ENCODE measurements around the gene BASP1. TPM values are rescaled to one million over a fixed set of nuclear protein-coding genes. Genes with fewer than 3 reads are reported as not detected.

Gene BASP1
- total RNA-seq, 1 experiment from 2014 or later = 0.34 TPM

DNA sequence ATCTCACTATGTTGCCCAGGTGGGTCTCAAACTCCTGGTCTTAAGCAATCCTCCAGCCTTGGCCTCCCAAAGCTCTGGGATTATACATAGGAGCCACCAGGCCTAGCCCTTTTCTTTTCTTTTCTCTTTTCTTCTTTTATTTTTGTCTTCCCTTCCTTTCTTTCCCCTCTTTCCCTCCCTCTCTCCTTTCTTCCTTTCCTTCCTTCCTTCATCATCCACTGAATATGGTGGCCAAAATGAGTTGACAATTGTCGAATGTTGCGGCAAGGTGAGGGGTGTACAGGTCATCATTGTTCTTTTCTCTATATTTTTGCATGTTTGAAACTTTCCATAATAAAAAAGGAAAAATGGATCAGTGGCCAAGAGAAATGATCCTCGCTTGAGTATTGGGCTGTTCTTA, 32.1 kb upstream of the BASP1 start:
- ATAC-seq = no peak
- no peaks in the 10 kb centered on the region for H3K9me3 ChIP-seq (ENCODE audit: control insufficient read depth in 1 of 2, insufficient read depth in 1 of 2, low read depth in 1 of 2, low read length in 2 of 2)

DNA sequence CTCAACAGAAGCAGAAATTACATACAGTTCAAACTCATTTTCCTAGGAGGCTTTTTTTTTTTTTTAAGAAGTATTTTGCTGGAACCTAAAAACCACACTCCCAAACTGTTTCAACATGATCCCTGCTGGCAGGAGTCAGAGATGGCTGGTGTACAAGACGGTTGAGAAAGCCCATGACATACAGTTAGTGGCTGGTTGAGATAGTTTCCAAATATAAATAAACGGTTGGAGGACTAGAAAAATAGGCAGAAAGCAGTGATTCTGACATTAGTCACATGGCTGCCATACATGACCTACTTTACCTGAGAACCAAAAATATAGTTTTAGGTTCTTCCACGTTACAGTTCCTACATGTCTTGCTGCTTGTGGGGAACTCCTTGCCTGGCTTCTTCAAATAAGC, 31.7 kb upstream of the BASP1 start:
- intact Hi-C loops (cut with micrococcal nuclease) = no loop called here
- no peaks in the 10 kb centered on the region for H3K9me3 ChIP-seq (ENCODE audit: control insufficient read depth in 1 of 2, insufficient read depth in 1 of 2, low read depth in 1 of 2, low read length in 2 of 2)
- ChIA-PET CTCF (no interaction called here), POLR2A (no interaction called here), RAD21 (ENCODE audit: low non-redundant PET in 1 of 2, low total read pairs in 2 of 2, uncharacterized antibody in 2 of 2, unreplicated experiment in 2 of 2) (no interaction called here)
- no peaks in the 10 kb centered on the region for H3K36me3 ChIP-seq (ENCODE audit: control insufficient read depth in 1 of 2, insufficient read depth in 2 of 2, low read length in 2 of 2)
- H3K9ac ChIP-seq (ENCODE audit: low read length) = no peak overlapping the region
- no peak overlapping the region for H3K27ac ChIP-seq (ENCODE audit: low read depth, low read length)
- BruUV-seq (replicated peaks) = no TSS peak
- TF ChIP-seq POLR2AphosphoS5 (IDR thresholded peaks at IDR 0.05; ENCODE audit: low read depth, low read length) (no peak), SIN3A (IDR thresholded peaks at IDR 0.05; ENCODE audit: low read depth) (no peak), FOSL1 (IDR thresholded peaks at IDR 0.05; ENCODE audit: low read depth) (no peak), YY1 (IDR thresholded peaks at IDR 0.05; ENCODE audit: extremely low read depth, insufficient replicate concordance, low read depth, low read length) (no peak), RAD21 (IDR thresholded peaks at IDR 0.05; ENCODE audit: low read depth) (no peak), EZH2phosphoT487 (IDR thresholded peaks at IDR 0.05; ENCODE audit: borderline replicate concordance) (no peak), ELF1 (IDR thresholded peaks at IDR 0.05; ENCODE audit: borderline replicate concordance, low read depth) (no peak), CEBPB (IDR thresholded peaks at IDR 0.05; ENCODE audit: low read depth) (no peak), EZH2 (IDR thresholded peaks at IDR 0.05) (no peak), POLR2A (IDR thresholded peaks at IDR 0.05; ENCODE audit: borderline replicate concordance, extremely low read depth, insufficient read depth, insufficient read length) (no peak)
- H3K4me3 ChIP-seq (replicated peaks in 1 of 2; ENCODE audit: low read depth in 1 of 2, low read length in 2 of 2) = no peak overlapping the region
- H2AFZ ChIP-seq (ENCODE audit: low read depth, low read length, poor library complexity, severe bottlenecking) = no peak overlapping the region
- H4K20me1 ChIP-seq (ENCODE audit: insufficient read depth) = no peaks in the 10 kb centered on the region
- H3K9me2 ChIP-seq (ENCODE audit: insufficient read depth) = no peaks in the 10 kb centered on the region
- H3K79me2 ChIP-seq (ENCODE audit: insufficient read depth, low read length) = no peaks in the 10 kb centered on the region
- peaks cover 4 to 24% of the 10 kb centered on the region in 2 experiments for H3K4me1 ChIP-seq (ENCODE audit: control insufficient read depth in 1 of 2, insufficient read depth in 2 of 2, low read length in 2 of 2)
- no peak for ATAC-seq
- no peak overlapping the region for H3K4me2 ChIP-seq (ENCODE audit: low read length)
- no peak for DNase-seq (ENCODE audit: low read depth, low spot score)
- H3K27me3 ChIP-seq (ENCODE audit: insufficient read depth, low read length) = no peaks in the 10 kb centered on the region

More for the DNA sequence above, 32.1 kb upstream of the BASP1 start:
- no peak for TF ChIP-seq CBX3 (IDR thresholded peaks at IDR 0.05; ENCODE audit: low read depth)
- no peak for TF ChIP-seq SRF (IDR thresholded peaks at IDR 0.05; ENCODE audit: low read depth)
- no peak for TF ChIP-seq FOSL1 (IDR thresholded peaks at IDR 0.05; ENCODE audit: low read depth)
- no peak for TF ChIP-seq JUND (IDR thresholded peaks at IDR 0.05)
- ChIA-PET CTCF (no interaction called here), POLR2A (no interaction called here), RAD21 (ENCODE audit: low non-redundant PET in 1 of 2, low total read pairs in 2 of 2, uncharacterized antibody in 2 of 2, unreplicated experiment in 2 of 2) (no interaction called here)
- no peaks in the 10 kb centered on the region for H3K36me3 ChIP-seq (ENCODE audit: control insufficient read depth in 1 of 2, insufficient read depth in 2 of 2, low read length in 2 of 2)
- no peak overlapping the region for H2AFZ ChIP-seq (ENCODE audit: low read depth, low read length, poor library complexity, severe bottlenecking)
- H3K79me2 ChIP-seq (ENCODE audit: insufficient read depth, low read length) = no peaks in the 10 kb centered on the region
- intact Hi-C loops (cut with micrococcal nuclease) = no loop called here
- BruUV-seq (replicated peaks) = no TSS peak
- no peaks in the 10 kb centered on the region for H3K27me3 ChIP-seq (ENCODE audit: insufficient read depth, low read length)
- no peaks in the 10 kb centered on the region for H4K20me1 ChIP-seq (ENCODE audit: insufficient read depth)
- H3K9me2 ChIP-seq (ENCODE audit: insufficient read depth) = no peaks in the 10 kb centered on the region
- no peak overlapping the region for H3K27ac ChIP-seq (ENCODE audit: low read depth, low read length)
- peaks cover 4 to 24% of the 10 kb centered on the region in 2 experiments for H3K4me1 ChIP-seq (ENCODE audit: control insufficient read depth in 1 of 2, insufficient read depth in 2 of 2, low read length in 2 of 2)
- H3K4me3 ChIP-seq (replicated peaks in 1 of 2; ENCODE audit: low read depth in 1 of 2, low read length in 2 of 2) = no peak overlapping the region
- DNase-seq (ENCODE audit: low read depth, low spot score) = no peak
- no peak overlapping the region for H3K9ac ChIP-seq (ENCODE audit: low read length)
- H3K4me2 ChIP-seq (ENCODE audit: low read length) = no peak overlapping the region
